Fibroblast of the aortic adventitia (primary cell): ENCODE measurements around the gene OR10P1. TPM values are rescaled to one million over a fixed set of nuclear protein-coding genes. Genes with fewer than 3 reads are reported as not detected.

Experiments
- DNase-seq: peaks from one replicate; pipeline ENCODE4 v3.0.0-alpha.2; 2010; ENCODE audit warnings: low read depth
- H3K4me3 ChIP-seq: 2 replicates; pipeline ENCODE4 v1.5.1; 2011; ENCODE audit warnings: low read depth, mild to moderate bottlenecking, control low read depth, low read length, moderate library complexity
- total RNA-seq: library from RNA; depleted of rRNA; stranded (reverse); fragments of >200 nt; gene quantifications from 2 replicates; pipeline ENCODE4 v1.2.3, GENCODE V29; 2012; ENCODE audit warnings: low replicate concordance
- TF ChIP-seq, protein P1 (sequence below): IDR thresholded peaks from 2 replicates; pipeline ENCODE4 v1.5.1; 2011; ENCODE audit warnings: mild to moderate bottlenecking, low read length, control low read depth, inconsistent platforms; ENCODE audit not compliant: insufficient read depth

The OR10P1 gene
- total RNA-seq, 1 donor, result not detected

DNA sequence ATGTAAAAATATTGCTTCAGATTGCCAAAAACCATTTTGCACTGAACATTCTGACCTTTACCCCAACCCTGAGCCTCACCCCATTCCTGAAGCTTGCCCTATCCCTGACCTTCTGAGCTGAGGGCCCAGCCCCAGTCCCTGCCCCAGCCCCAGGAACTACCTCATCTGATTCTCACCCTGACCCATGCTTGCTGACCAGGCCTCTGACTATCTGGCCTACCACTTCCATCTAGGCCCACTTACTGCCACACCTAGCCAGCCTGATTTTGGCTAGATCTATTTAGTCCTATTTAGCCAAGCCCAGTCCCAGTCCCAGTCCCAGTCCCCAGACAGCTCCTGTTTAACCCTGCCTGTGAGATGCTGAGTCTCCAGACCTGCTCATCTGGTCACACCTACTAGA is 33.6 kb downstream of the OR10P1 start:
- TF ChIP-seq, protein P1, sequence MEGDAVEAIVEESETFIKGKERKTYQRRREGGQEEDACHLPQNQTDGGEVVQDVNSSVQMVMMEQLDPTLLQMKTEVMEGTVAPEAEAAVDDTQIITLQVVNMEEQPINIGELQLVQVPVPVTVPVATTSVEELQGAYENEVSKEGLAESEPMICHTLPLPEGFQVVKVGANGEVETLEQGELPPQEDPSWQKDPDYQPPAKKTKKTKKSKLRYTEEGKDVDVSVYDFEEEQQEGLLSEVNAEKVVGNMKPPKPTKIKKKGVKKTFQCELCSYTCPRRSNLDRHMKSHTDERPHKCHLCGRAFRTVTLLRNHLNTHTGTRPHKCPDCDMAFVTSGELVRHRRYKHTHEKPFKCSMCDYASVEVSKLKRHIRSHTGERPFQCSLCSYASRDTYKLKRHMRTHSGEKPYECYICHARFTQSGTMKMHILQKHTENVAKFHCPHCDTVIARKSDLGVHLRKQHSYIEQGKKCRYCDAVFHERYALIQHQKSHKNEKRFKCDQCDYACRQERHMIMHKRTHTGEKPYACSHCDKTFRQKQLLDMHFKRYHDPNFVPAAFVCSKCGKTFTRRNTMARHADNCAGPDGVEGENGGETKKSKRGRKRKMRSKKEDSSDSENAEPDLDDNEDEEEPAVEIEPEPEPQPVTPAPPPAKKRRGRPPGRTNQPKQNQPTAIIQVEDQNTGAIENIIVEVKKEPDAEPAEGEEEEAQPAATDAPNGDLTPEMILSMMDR, result no peak
- DNase-seq, result no peak
- H3K4me3 ChIP-seq, result no peak overlapping the region

DNA sequence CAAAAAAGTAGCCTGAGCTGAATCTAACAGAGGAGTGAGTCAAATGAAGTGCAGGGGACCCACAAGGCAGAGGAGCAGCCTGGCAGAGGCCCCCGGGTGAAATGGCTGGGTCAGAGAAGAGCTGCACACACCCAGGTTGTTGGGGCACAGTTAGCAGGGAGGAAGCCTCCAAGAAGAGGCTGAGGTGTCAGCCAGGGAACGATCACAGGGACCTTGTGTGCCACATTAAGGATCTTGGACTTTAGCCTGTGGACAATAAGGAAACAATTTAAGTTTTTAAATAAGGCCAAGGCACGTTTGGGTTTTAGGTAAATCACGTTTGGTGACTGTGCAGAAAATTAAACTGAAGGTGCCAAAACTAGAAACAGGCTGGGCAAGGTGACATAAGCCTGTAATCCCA is 35.1 kb downstream of the OR10P1 start:
- no peak overlapping the region for H3K4me3 ChIP-seq
- no peak for DNase-seq
- TF ChIP-seq, protein P1, result no peak

DNA sequence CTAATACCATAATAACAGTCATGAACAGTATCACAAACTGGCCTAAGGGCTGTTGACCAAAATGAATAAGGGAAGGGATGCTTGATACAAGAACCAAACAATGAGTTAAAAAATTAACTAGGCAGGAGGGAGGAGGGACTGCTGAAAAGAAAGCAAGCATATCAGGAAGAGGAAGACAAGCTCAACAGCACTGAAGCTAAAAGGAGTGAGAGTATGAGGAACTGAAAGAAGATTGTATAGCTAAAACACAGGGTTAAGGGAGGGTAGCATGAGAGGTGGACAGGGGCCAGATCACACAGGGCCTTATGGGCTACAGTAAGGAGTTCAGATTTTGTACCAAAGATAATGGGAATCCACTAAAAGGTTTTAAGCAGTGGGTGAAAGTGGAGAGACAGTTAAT is 36.9 kb downstream of the OR10P1 start:
- TF ChIP-seq, protein P1, result no peak
- DNase-seq, result no peak
- H3K4me3 ChIP-seq, result no peak overlapping the region

DNA sequence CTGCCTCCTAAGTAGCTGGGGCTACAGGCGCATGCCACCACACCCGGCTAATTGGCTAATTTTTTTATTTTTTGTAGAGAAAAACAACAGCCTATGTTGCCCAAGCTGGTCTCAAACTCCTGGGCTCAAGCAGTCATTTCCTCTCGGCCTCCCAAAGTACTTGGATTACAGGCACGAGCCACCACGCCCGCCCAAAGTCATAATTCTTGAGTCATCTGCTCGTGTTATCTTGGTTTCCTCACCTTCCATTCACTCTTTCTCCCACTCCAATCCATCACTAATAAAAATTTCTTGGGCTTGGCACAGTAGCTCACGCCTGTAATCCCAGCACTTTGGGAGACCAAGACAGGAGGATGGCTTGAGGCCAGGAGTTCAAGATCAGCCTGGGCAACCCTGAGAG is 39.0 kb downstream of the OR10P1 start:
- peak; percentile 15 for DNase-seq
- no peak overlapping the region for H3K4me3 ChIP-seq
- TF ChIP-seq, protein P1, result no peak

DNA sequence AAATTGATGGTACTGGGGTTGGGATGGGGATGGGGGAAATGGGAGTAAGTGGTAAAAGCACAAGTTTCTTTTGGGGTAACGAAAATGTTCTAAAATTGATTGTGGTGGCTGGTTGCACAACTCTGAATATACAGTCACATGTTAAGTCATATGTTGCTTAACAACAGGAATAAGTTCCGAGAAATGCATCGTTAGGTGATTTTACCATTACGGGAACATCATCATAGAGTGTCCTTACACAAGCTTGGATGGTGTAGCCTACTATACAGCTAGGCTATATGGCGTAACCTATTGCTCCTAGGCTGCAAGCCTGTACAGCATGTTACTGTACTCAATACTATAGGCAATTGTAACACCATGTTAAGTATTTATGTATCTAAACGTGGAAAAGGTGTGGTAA is 40.0 kb downstream of the OR10P1 start:
- DNase-seq, result no peak
- no peak overlapping the region for H3K4me3 ChIP-seq
- TF ChIP-seq, protein P1, result no peak

DNA sequence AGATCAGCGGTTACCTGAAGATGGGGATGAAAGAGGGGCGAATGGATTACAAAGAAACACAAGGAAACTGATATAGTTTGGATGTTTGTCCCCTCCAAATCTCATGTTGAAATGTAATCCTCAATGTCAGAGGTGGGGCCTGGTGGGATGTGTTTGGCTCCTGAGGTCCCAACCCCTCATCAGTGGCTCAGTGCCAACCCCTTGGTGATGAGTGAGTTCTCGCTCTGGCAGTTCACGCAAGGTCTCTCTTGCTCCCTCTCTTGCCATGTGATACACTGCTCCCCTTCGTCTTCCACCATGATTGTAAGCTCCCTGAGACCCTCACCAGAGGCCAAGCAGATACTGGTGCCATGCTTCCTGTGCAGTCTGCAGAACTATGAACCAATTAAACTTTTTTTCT is 43.0 kb downstream of the OR10P1 start:
- no peak for DNase-seq
- H3K4me3 ChIP-seq, result no peak overlapping the region
- TF ChIP-seq, protein P1, result no peak
